NOMO-1 (cell line): ENCODE results near the gene ITPR2.
"Not testable (repeated sequence)": the region's sequence is repeated elsewhere in the genome, so short reads cannot be mapped to it uniquely, and the experiment has no call there.

Experiments
- DNase-seq, 2 experiments: peaks; one replicate each; lab custom pipeline; 2025; ENCODE audit not compliant: unreplicated experiment in 2 of 2; lab: John Stamatoyannopoulos, UW

The ITPR2 gene

GRCh38 chr12:26832822-26833742 lies at the start of gene ITPR2:
ITPR2 (minus strand) TSS chr12:26833194; CDS start chr12:26832781, 413 bp downstream.
- DNase-seq, result peak; percentile 79 to 90

- no peak for DNase-seq
Observed at GRCh38 chr12:26880625-26881024, 47.6 kb upstream of the ITPR2 start.

GRCh38 chr12:26878661-26879119 lies 45.7 kb upstream of the ITPR2 start:
- peak in 1 of 2 experiments; percentile 22 for DNase-seq

- DNase-seq, result peak; percentile 80 to 96
Observed at GRCh38 chr12:26874501-26875296, 41.7 kb upstream of the ITPR2 start.

- DNase-seq, result peak; percentile 41 to 68
Observed at GRCh38 chr12:26872625-26873024, 39.6 kb upstream of the ITPR2 start.

- DNase-seq, result no peak
Observed at GRCh38 chr12:26871985-26872384, 39.0 kb upstream of the ITPR2 start.

GRCh38 chr12:26870491-26871419 lies 37.8 kb upstream of the ITPR2 start:
- peak in 1 of 2 experiments; percentile 42 for DNase-seq

GRCh38 chr12:26869908-26870459 lies 37.0 kb upstream of the ITPR2 start:
- DNase-seq, result no peak

GRCh38 chr12:26869104-26869494 lies 36.1 kb upstream of the ITPR2 start:
- no peak for DNase-seq

GRCh38 chr12:26868447-26869103 lies 35.6 kb upstream of the ITPR2 start:
- no peak for DNase-seq

- DNase-seq, result peak; percentile 37 to 83
Observed at GRCh38 chr12:26867080-26867479, 34.1 kb upstream of the ITPR2 start.

GRCh38 chr12:26863515-26863914 lies 30.5 kb upstream of the ITPR2 start:
- no peak for DNase-seq

- DNase-seq, result not testable (repeated sequence)
Observed at GRCh38 chr12:26862787-26863186, 29.8 kb upstream of the ITPR2 start.

GRCh38 chr12:26861690-26862089 lies 28.7 kb upstream of the ITPR2 start:
- no peak for DNase-seq

GRCh38 chr12:26857465-26858176 lies 24.6 kb upstream of the ITPR2 start:
- DNase-seq, result peak in 1 of 2 experiments; percentile 44

GRCh38 chr12:26855337-26855736 lies 22.3 kb upstream of the ITPR2 start:
- no peak for DNase-seq

GRCh38 chr12:26854031-26854390 lies 21.0 kb upstream of the ITPR2 start:
- no peak for DNase-seq

- DNase-seq, result peak; percentile 36 to 85
Observed at GRCh38 chr12:26853303-26854030, 20.5 kb upstream of the ITPR2 start.
